NCI-H345 treated with DMSO at 0.1 percent for 48 hours (cell line): ENCODE measurements around the gene IFT88.

Experiments
- DNase-seq: peaks from one replicate; lab custom pipeline; 2025; ENCODE audit not compliant: unreplicated experiment; lab: John Stamatoyannopoulos, UW

The IFT88 gene

GRCh38 chr13:20682061-20682460 lies 115.1 kb downstream of the IFT88 start:
- DNase-seq: no peak

GRCh38 chr13:20684041-20684440 lies 117.1 kb downstream of the IFT88 start:
- DNase-seq: no peak

- no peak for DNase-seq
These were observed 117.6 kb downstream of the IFT88 start for GRCh38 chr13:20684546-20684945.

- DNase-seq: no peak
These were observed 118.1 kb downstream of the IFT88 start for GRCh38 chr13:20685092-20685491.

GRCh38 chr13:20686167-20686566 lies 119.2 kb downstream of the IFT88 start:
- no peak for DNase-seq

- no peak for DNase-seq
These were observed 120.1 kb downstream of the IFT88 start for GRCh38 chr13:20686863-20687579.

- DNase-seq: no peak
These were observed 122.3 kb downstream of the IFT88 start for GRCh38 chr13:20689291-20689690.

GRCh38 chr13:20691616-20692015 lies 124.7 kb downstream of the IFT88 start:
- DNase-seq: no peak

- no peak for DNase-seq
These were observed 129.1 kb downstream of the IFT88 start for GRCh38 chr13:20696073-20696472.

GRCh38 chr13:20699715-20700114 lies 132.8 kb downstream of the IFT88 start:
- no peak for DNase-seq

- no peak for DNase-seq
These were observed 133.3 kb downstream of the IFT88 start for GRCh38 chr13:20700288-20700687.

- no peak for DNase-seq
These were observed 134.5 kb downstream of the IFT88 start for GRCh38 chr13:20701461-20701860.

- DNase-seq: no peak
These were observed 135.6 kb downstream of the IFT88 start for GRCh38 chr13:20702530-20702914.

- no peak for DNase-seq
These were observed 136.2 kb downstream of the IFT88 start, which contains the start of gene IL17D for GRCh38 chr13:20702915-20703779. IL17D (plus strand) TSS chr13:20703699; CDS start chr13:20704002, 303 bp downstream.

- DNase-seq: peak; percentile 45
These were observed 137.0 kb downstream of the IFT88 start for GRCh38 chr13:20703780-20704458.

- DNase-seq: no peak
These were observed 137.6 kb downstream of the IFT88 start for GRCh38 chr13:20704459-20705069.

- no peak for DNase-seq
These were observed 139.7 kb downstream of the IFT88 start for GRCh38 chr13:20706661-20707060.

GRCh38 chr13:20708216-20708615 lies 141.3 kb downstream of the IFT88 start:
- DNase-seq: no peak

- no peak for DNase-seq
These were observed 142.4 kb downstream of the IFT88 start for GRCh38 chr13:20709369-20709768.

GRCh38 chr13:20709782-20710181 lies 142.8 kb downstream of the IFT88 start:
- DNase-seq: no peak
